AG04449 (cell line): ENCODE results near the gene NTM.

Experiments used
- CTCF ChIA-PET: fragments of 350-600 bp; formaldehyde crosslinking; extraction: SDS; loops from one replicate; lab custom pipeline; 2021; ENCODE audit warnings: antibody characterized with exemption; lab: Yijun Ruan, JAX
- POLR2A ChIA-PET: fragments of 400-600, 350-600 bp; formaldehyde crosslinking; extraction: SDS; loops from one replicate; lab custom pipeline; 2020; ENCODE audit warnings: antibody characterized with exemption, inconsistent platforms; lab: Yijun Ruan, JAX
- DNase-seq: peaks from one replicate; pipeline ENCODE4 v3.0.0-alpha.2; 2010; ENCODE audit warnings: low read depth, low spot score
- H3K4me3 ChIP-seq: 2 replicates; pipeline ENCODE4 v1.5.1; 2011; ENCODE audit warnings: low read depth, mild to moderate bottlenecking, control low read depth, low read length
- CTCF ChIP-seq: IDR thresholded peaks from one replicate; pipeline ENCODE4 v1.5.1; 2011; ENCODE audit warnings: mild to moderate bottlenecking, moderate library complexity, low read length, control low read depth, inconsistent platforms; ENCODE audit not compliant: insufficient read depth; ENCODE audit errors: missing control alignments

NTM gene

GRCh38 chr11:132131047-132131446 lies 760.6 kb downstream of the NTM start:
- POLR2A ChIA-PET = no interaction called here
- DNase-seq = no peak
- CTCF ChIA-PET = interaction anchor here (1.0 to 8.8 kb wide), 7 partner anchors 8 to 437 kb away, joined by 3 to 75 read pairs (median 6); no protein-coding TSS in a partner anchor
- no peak for TF ChIP-seq CTCF
- no peak overlapping the region for H3K4me3 ChIP-seq

GRCh38 chr11:132131961-132132360 lies 761.5 kb downstream of the NTM start:
- DNase-seq = no peak
- CTCF ChIA-PET = interaction anchor here (0.8 to 8.8 kb wide), 13 partner anchors 9 to 932 kb away, joined by 3 to 75 read pairs (median 4); no protein-coding TSS in a partner anchor
- no peak for TF ChIP-seq CTCF
- POLR2A ChIA-PET = no interaction called here
- H3K4me3 ChIP-seq = no peak overlapping the region

- no peak for TF ChIP-seq CTCF
- ChIA-PET POLR2A (no interaction called here), CTCF (interaction anchor here (0.6 to 8.8 kb wide), 4 partner anchors 15 to 441 kb away, joined by 3 to 75 read pairs (median 5); no protein-coding TSS in a partner anchor)
- H3K4me3 ChIP-seq = no peak overlapping the region
- no peak for DNase-seq
Measured at GRCh38 chr11:132134322-132134721, 763.9 kb downstream of the NTM start.

- no peak for TF ChIP-seq CTCF
- no peak overlapping the region for H3K4me3 ChIP-seq
- POLR2A ChIA-PET = no interaction called here
Measured at GRCh38 chr11:132137289-132137980, 767.0 kb downstream of the NTM start.

GRCh38 chr11:132137981-132138313 lies 767.5 kb downstream of the NTM start:
- no peak overlapping the region for H3K4me3 ChIP-seq
- DNase-seq = no peak
- POLR2A ChIA-PET = no interaction called here
- no peak for TF ChIP-seq CTCF
- CTCF ChIA-PET = interaction anchor here (0.8 to 4.1 kb wide), 7 partner anchors 8 to 926 kb away, joined by 3 to 27 read pairs (median 3); no protein-coding TSS in a partner anchor

More at GRCh38 chr11:132137289-132137980, 767.0 kb downstream of the NTM start:
- CTCF ChIA-PET = interaction anchor here (0.8 to 4.1 kb wide), 6 partner anchors 8 to 287 kb away, joined by 3 to 27 read pairs (median 3); no protein-coding TSS in a partner anchor
- no peak for DNase-seq

GRCh38 chr11:132139181-132139580 lies 768.8 kb downstream of the NTM start:
- H3K4me3 ChIP-seq = no peak overlapping the region
- no peak for TF ChIP-seq CTCF
- DNase-seq = no peak
- ChIA-PET POLR2A (no interaction called here), CTCF (interaction anchor here (1.0 to 4.1 kb wide), 3 partner anchors 13 to 925 kb away, joined by 3 to 27 read pairs (median 4); no protein-coding TSS in a partner anchor)
